Heart left ventricle (tissue), 13 donors: ENCODE results near the gene PLEKHM2.

Source experiments
- POLR2A ChIP-seq, 2 donors: fragments of 450-650 bp; IDR thresholded peaks; one replicate each; pipeline ENCODE4 v1.6.1; 2017; ENCODE audit warnings: antibody characterized with exemption in 2 of 2, mild to moderate bottlenecking in 2 of 2, moderate library complexity in 2 of 2
- TF ChIP-seq, protein P1 (sequence below), 12 donors: fragments of 200-600 bp; sonication (generic) in 4 of 12; IDR thresholded peaks; one replicate each; pipeline versions ENCODE4 v1.5.0 to v1.8.0; 2018 to 2022; ENCODE audit warnings: antibody characterized with exemption in 12 of 12, mild to moderate bottlenecking in 5 of 12
- donor health status: ischemic (EF 13 %, LVEDD 7.1; RV severe dilation, severe dysfunction).
- donor health status: DM: no; HTN: yes; CAD: no.
- donor health status: DM: no; HTN: no; CAD: no.
- donor health status: ischemic (EF 25% LVEDD 6.9; RV normal size, moderate dysfunction).
- donor health status: ischemic (EF 25% LVEDD 5.7; RV mildly dilated, moderate dysfunction).
- donor health status: ischemic (EF 35%, LVEDD 5.7; RV mildly dilated, moderate dysfunction).
- donor health status: nonischemic (EF 11% LVEDD 7.7; RV severe dilation, severe dysfunction).
- donor health status: DM: yes; HTN: yes; CAD: no.
- donor health status: PGD.
- donor health status: ischemic (EF 29% LVEDD 5.4; RV normal size, mild dysfunction).
- donor health status: nonischemic (EF 23%, LVEDD 6.1; RV moderate dilation, normal function).

DNA sequence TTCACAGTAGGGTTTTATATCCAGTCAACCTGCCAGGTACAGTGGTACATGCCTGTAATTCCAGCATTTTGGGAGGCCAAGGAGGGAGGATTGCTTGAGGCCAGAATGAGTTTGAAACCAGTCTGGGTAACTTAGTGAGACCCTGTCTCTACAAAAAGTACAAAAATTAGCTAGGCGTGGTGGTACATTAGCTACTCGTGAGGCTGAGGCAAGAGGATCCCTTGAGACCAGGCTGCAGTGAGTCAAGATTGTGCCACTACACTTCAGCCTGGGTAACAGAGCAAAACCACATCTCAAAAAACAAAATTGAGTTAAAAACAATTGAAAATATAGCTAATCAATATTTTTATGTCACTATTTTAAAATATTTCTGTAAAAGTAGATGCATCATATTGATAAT, 33.7 kb upstream of the PLEKHM2 start:
- no peak for TF ChIP-seq POLR2A (IDR thresholded peaks at IDR 0.05)
- TF ChIP-seq, protein P1, sequence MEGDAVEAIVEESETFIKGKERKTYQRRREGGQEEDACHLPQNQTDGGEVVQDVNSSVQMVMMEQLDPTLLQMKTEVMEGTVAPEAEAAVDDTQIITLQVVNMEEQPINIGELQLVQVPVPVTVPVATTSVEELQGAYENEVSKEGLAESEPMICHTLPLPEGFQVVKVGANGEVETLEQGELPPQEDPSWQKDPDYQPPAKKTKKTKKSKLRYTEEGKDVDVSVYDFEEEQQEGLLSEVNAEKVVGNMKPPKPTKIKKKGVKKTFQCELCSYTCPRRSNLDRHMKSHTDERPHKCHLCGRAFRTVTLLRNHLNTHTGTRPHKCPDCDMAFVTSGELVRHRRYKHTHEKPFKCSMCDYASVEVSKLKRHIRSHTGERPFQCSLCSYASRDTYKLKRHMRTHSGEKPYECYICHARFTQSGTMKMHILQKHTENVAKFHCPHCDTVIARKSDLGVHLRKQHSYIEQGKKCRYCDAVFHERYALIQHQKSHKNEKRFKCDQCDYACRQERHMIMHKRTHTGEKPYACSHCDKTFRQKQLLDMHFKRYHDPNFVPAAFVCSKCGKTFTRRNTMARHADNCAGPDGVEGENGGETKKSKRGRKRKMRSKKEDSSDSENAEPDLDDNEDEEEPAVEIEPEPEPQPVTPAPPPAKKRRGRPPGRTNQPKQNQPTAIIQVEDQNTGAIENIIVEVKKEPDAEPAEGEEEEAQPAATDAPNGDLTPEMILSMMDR (IDR thresholded peaks at IDR 0.05), result no peak
